OCI-LY1 (cell line): ENCODE results near the gene LYRM2.

Source experiments
- CTCF ChIP-seq: fragments of 200-600 bp; sonication (generic), shearing (Covaris generic); IDR thresholded peaks from 2 replicates; pipeline ENCODE4 v1.5.1; 2017; ENCODE audit warnings: mild to moderate bottlenecking, antibody characterized with exemption, low read length, moderate library complexity, mixed read lengths
- EZH2 ChIP-seq: fragments of 200-600 bp; sonication (generic), shearing (Covaris generic); IDR thresholded peaks from 2 replicates; pipeline ENCODE4 v1.8.0; 2017; ENCODE audit warnings: borderline replicate concordance, mixed run types, mild to moderate bottlenecking, antibody characterized with exemption, low read length, moderate library complexity, mixed read lengths

- TF ChIP-seq CTCF (no peak), EZH2 (no peak)
Measured at GRCh38 chr6:89536231-89536630, 102.3 kb downstream of the LYRM2 start.
